GM18502 (cell line): ENCODE measurements around the gene DYDC2.
"Not testable (repeated sequence)": the region's sequence is repeated elsewhere in the genome, so short reads cannot be mapped to it uniquely, and the experiment has no call there.

ENCODE experiments used
- ATAC-seq: cut with Tn5 transposase; IDR thresholded peaks from one replicate; pipeline ENCODE4 v1.9.1; 2021; ENCODE audit warnings: mild to moderate bottlenecking; ENCODE audit not compliant: unreplicated experiment, poor library complexity

DYDC2 gene, protein sequence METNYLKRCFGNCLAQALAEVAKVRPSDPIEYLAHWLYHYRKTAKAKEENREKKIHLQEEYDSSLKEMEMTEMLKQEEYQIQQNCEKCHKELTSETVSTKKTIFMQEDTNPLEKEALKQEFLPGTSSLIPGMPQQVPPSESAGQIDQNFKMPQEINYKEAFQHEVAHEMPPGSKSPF

DNA sequence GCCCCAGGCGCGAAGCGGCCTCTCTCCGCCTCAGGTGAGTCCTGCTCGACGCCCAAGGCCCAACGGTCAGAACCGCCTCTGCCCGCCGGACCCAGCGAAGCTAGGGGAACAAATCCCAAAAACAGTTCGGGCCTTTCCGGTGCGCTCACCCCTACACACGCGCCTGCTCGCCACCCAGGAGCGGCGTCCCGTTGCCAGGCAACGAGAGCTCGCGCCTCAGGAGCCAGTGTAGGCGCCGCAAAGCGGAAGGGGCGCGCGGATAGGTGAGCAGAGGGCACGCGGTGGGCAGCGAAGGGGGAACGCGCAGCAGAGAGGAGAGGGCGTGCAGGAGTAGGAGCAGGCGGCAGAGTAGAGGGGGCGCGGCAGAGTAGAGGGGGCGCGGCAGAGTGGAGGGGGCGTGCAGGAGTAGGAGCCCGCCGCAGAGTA, at the start of gene DYDC2, which contains the start of gene DYDC1:
TSS of gene DYDC2 (plus strand) at position 219 of the 426 bp plus-strand sequence. CDS start 5,663 bp downstream, outside the sequence.
TSS of gene DYDC1 (minus strand) at position 193 of the 426 bp plus-strand sequence. CDS start 4,154 bp downstream, outside the sequence.
- ATAC-seq, result peak; percentile 65

DNA sequence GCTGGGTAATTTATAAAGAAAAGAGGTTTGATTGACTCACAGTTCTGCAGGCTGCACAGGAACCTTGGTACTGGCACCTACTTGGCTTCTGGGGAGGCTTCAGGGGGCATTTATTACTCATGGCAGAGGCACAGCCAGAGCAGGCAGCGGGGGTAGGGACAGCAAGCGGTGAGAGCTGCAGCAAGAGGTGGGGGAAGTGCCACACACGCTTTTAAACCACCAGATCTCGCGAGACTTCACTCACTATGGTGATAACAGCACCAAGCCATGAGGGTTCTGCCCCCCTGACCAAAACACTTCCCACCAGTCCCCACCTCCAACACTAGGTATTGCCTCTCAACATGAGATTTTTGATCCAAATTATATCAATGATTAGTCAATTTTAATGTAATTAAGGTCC, 43.1 kb upstream of the DYDC2 start:
- no peak for ATAC-seq

DNA sequence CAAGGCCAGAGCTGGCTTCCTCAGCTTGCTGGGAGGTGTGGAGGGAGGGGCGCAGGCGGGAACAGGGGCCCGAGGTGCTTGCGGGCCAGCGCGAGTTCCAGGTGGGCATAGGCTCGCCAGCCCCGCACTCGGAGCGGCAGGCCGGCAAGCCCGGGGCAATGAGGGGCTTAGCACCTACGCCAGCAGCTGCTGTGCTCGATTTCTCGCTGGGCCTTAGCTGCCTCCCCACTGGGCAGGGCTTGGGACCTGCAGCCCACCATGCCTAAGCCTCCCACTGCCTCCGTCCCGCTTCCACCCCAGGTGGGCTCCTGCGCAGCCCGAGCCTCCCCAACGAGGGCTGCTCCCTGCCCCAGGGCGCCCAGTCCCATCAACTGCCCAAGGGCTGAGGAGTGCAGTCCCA, 41.2 kb upstream of the DYDC2 start:
- ATAC-seq, result no peak

DNA sequence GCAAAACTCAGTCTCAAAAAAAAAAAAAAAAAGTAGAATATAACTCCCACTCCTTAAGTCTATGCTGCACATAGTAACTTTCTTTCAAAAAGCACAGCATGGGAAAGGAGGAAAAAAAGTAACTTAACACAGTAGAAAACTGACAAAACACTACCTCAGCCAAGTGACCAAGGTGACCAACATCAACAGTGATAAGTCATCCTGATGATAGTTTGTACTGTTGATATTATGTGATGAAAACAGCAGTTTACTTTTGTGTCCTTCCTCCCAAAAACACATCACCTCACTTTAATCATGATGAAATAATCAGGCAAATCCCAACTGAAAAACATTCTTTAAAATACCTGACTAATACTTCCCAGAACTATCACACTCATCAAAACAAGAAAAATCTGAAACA, 37.8 kb upstream of the DYDC2 start:
- no peak for ATAC-seq

DNA sequence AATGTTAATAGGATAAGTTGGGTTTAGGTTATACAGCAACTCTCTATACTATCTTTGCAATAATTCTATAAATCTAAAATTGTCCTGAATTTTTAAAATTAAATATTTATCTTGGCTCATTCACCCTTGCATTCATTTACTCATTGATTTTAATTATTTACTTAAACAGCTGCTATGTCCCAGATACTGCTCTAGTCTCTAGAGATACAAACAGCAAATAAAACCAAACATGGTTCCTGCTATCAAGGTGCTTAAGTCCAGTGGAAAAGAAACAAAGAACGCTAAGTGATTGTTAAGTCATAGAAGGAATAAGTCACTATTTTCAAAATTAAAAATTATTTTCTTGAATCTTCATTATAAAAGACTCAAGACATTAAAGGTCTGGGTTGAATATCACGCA, 37.3 kb upstream of the DYDC2 start:
- ATAC-seq, result no peak

DNA sequence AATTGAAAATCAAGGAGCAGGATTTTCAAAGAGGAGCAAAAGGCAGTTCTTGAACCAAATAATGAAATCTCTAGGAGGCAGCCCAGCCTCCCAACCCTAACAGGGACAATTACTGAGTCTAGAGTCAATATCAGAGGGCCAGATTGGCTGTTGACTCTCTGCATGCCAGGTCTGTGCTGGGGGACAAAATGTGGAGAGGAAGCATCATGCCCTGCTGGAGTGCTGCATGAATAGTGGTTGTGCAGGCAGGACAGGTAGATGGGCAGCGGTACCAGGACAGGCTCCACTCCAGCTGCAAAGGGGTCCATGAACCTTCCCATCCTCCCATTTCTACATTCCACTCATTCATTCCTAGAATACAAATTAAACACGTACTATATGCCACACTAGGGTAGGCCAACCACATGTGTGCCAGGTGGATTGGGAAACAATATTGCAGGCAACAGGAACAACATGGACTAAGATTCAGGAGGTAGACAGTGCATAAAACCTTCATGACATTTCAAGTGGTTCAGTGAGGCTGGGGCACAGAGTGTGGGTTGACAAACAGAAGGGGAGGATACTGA, 36.8 kb upstream of the DYDC2 start:
- no peak for ATAC-seq

DNA sequence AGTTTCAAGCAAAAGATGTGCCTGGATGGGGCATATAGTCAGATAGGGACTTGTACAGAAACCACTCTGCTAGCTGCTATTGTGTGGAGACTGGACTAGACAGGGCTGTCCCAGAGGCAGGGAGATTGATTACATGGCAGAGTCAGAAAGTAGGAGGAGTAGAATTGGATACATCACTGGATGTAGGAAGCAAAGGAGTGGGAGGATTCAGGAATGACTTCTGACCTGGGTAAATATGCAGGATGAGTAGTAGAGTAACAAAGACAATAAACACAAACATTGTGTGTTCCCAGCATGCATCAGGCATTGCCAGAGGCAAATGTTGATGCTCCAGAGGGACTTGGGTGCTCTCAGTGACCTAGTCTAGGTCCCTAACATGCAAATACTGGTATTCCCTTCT, 36.2 kb upstream of the DYDC2 start:
- ATAC-seq, result no peak

DNA sequence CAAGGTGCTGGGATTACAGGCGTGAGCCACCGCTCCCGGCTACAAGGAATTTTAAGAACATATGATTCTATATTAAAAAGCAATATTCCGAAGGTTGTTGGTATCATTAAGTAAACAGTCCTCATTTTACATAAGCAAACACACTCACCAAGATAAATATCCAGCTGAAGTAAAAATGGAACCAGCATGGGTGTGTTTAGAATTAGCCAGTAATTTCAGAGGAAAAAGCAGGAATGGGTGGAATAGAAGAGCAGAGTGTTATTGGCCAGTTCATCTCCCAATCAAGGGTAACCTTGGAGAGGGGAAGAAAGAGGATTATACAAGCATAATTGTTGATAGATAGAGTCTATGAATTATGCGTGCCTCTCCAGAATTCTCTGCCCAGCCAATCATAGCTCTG, 35.4 kb upstream of the DYDC2 start:
- ATAC-seq, result no peak

DNA sequence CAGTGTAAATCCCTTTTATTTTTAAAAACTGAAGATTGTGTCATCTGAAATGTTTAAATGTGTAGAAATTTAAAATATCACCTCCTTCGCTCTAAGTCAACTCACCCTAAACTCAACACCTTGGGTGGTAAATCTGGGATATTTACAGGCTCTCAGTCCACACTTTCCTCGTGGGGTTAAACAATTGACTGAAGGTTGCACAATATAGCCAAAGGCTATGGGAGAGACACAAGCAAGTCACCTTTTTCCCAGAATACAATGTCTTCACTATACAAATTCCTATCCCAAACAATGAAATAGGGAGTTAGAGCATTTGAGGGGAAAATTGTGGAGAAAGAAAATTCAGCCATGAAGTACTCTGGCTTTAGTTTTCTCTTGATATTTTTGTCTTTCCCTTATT, 34.4 kb upstream of the DYDC2 start:
- no peak for ATAC-seq

DNA sequence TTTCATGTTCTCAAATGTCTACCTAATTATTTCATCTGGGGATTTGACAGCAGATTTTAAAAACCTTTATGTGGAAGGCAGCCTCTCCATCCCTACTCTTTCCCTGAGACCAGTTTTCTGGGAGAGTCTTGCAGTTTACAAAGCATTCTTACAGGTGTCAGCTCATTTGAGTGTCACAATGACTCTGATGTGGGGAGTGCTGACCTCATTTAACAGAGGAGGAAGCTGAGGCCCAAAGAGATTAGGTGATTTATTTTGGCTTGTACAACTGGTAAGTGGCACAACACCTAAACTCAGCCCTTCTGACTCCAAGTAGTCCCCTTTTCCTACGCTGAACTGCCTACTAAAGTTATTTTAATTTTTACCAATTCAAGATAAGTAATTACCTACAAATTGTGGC, 33.9 kb upstream of the DYDC2 start:
- ATAC-seq, result no peak

DNA sequence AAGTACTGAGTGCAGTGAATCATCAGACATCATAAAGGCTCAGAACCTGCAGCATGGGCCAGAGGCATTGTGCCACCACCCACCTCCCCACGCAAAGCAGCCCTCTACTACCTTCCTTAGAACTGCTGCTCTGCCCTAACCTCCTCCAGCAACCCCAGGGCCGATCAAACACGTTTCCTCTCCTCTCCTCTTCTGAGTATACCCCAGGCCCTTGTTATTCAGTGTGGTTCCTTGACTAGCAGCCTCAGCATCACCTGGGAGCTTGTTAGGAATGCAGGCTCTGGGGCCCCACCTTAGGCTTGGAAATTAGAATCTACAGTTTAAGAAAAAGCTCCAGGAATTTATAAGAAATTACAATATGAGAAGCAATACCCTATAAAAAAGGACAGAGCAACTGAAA, 33.3 kb upstream of the DYDC2 start:
- no peak for ATAC-seq

DNA sequence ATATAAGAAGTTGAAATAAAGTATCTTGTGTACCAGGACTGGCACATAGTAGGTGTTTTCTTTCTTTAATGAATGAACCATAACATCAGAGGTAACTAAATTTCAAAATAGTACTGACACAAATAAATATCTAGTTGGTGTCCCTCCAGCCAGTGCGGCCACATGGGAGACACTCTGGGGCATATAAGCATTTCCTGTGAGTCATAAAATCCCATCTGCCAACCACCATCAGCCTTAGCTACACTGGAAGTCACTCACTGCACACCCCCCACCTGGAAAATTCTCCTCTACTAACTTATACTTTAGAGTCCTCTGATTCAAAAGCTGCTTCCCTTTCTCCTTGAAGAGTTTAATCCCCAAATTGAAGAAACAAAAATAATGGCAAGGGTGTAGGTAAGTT, 32.5 kb upstream of the DYDC2 start:
- ATAC-seq, result no peak

DNA sequence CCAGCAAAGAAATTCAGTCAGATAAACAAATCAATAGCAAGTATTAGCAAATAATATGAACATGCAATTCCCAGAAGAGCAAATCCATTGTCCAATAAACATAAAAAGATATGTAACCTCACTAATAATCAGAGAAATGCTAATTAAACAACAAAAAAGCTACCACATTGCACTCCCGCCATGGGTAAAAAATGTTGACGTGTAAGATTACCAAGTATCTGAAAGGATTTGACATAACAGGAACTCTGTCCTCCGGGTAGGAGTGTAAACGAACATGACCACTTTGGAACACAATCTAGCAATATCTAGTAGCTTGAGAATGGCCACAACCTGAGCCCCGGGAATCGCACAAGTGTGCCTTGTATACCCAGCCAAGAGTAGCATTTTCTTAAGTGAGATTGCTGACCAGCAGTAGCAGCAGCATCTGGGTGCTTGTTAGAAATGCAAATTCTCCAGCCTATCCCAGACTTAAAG, 31.7 kb upstream of the DYDC2 start:
- no peak for ATAC-seq

DNA sequence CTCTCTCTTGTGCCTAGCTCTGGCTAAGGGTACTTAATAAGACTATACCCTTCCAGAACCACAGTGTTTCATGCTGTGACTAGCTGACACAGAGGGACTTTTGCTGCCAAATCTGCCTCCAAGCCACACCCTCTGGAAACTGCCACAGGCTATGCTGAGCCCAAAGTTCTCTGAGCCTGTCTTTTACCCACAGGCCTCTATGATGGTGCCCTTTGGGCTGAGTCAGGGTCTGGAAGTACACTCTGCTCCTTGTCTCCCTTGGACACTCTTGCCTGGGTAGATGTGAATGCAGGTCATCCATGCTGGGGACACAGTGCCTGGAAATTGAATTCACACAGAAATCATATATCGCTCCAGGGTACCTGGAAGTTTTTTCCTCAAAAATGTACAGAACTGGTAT, 22.6 kb upstream of the DYDC2 start:
- no peak for ATAC-seq

DNA sequence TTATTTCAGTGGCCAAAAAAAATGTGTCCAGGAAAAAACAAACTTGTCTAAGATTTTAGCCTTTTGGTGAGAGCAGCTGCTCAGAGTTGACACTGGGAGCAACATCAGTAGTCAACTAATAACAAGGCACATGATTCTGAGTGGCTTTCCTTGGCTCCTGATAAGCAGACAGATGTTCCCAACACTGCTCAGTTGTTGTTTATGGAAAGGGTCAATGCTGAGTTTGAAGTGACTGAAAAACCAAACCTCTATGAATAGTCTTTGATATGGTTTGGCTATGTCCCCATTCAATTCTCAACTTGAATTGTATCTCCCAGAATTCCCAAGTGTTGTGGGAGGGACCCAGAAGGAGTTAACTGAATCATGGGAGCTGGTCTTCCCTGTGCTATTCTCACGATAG, 12.3 kb upstream of the DYDC2 start:
- ATAC-seq, result no peak

DNA sequence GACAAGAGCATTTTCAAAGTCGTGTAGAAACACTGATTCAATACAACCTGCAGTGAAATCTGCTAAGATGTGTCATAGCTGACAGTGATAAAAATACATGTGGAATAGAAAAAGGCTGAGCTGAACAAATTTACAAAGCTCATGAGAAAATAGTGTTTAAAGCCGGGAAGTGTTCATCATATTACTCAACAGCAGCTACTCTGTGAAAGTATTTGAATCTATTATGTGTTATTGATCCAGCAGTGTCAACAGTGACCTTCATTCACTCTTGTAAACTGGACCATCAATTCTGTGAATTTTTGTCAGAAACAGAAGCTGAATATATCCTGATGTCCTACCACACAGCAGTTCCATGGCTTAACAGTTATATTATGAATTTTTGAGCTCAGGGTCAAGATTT, 11.7 kb upstream of the DYDC2 start:
- no peak for ATAC-seq

DNA sequence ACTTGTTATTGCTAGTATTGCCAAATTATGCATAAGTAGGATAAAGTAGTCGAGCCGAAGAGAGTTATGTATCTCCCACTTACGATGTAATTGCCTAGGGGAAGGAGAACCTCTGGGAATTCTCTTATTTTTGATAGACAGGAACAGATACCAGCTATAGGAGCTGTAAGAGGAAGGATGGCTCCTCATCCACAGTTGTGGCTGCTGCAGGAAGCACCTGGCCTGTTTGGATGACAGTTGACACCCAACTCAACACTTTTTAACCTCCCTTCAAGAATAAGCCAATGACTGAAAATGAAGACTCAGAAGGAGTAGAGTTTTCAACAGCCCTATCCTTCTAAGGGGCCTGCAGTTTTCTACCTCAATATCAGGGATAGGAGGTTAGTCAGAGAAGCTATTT, 6.3 kb upstream of the DYDC2 start:
- no peak for ATAC-seq

DNA sequence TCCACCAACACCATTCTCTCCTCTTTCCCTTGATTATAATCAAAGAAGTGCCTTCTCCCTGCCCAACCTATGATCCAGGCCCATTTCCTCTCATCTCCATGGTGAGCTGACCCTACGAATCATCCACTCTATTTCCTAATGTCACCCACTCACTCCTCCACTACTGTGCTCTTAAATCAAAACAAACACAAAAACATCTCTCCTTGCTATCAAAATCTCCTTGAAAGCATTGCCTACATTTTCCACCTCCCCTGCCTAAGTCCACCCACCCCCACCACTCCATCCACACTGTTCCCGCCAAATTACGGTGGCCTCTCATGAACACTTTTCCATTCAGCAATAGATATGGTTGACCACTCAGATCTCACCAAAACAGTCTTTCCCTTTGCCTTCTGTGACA, 5.4 kb upstream of the DYDC2 start:
- no peak for ATAC-seq

DNA sequence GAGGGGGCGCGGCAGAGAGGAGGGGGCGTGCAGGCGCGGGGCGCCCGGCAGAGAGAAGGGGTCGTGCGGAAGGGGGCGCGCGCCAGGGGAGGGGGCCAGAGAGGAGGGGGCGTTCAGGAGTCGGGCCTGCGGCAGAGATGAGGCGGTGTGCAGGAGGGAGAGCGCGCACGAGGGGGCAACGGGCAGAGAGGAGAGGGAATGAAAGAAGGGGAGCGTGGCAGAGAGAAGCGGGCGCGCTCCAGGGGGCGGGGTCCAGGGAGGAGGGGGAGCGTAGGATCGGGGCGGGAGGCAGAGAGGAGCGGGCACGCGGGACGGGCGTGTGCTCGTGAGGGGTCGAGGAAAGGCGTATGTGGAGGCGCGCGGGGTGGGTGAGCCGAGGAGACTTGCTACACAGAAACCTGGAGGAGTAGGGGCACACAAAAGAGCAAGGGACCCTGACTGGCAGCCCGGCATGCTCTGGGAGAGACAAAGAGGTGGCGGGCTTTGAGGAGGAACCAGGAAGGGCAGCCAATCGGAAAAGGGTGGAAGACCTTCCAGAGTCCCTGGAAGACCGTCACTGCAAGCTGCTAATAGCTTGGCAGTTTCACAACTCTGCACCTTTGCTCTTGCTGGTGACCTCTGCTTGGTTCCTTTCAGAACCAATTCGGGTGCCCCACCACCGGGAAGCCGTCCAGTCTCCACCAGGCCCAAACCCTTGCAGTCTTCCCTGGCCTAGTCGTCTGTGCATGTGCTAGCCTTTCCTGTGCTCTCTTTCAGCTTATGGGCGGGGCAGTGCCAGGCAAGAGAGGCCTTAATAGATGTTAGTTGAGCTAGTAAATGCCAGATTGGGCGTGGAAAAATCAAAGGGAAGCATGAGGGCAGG, 639 bp downstream of the DYDC2 start:
- ATAC-seq, result no peak

DNA sequence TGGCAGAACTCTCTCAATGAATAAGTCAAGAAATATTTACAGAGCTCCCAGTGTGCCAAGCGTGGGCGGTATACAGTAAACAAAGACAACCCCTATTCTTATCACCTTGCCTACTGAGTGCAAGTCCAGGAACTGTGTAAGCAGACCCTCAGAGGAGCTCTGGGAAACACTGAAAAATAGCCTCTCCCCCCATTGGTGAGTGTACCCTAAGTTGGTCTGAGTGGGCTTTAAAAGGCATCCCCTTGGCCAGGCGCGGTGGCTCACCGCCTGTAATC, 1.2 kb downstream of the DYDC2 start:
- no peak for ATAC-seq

DNA sequence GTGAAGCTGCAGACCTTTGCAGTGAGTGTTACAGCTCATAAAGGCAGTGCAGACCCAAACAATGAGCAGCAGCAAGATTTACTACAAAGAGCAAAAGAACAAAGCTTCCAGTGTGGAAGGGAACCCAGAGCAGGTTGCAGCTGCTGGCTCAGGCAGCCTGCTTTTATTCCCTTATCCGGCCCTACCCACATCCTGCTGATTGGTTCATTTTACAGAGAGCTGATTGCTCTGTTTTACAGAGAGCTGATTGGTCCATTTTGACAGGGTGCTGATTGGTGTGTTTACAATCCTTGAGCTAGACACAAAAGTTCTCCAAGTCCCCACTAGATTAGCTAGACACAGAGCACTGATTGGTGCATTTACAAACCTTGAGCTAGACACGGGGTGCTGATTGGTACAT, 2.3 kb downstream of the DYDC2 start:
- ATAC-seq, result not testable (repeated sequence)

DNA sequence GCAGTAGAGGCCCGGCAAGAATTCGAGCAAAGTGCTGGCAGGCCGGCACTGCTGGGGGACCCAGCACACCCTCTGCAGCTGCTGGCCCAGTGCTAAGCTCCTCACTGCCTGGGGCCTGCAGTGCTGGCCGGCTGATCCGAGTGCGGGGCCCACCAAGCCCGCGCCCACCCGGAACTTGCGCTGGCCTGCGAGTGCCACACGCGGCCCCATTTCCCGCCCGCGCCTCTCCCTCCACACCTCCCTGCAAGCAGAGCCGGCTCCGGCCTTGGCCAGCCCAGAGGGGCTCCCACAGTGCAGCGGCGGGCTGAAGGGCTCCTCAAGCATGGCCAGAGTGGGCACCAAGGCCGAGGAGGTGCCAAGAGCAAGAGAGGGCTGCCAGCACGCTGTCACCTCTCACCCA, 3.1 kb downstream of the DYDC2 start:
- ATAC-seq, result no peak
